Fibroblast of lung (primary cell): ENCODE results near the gene SLC25A42. TPM values are rescaled to one million over a fixed set of nuclear protein-coding genes. Genes with fewer than 3 reads are reported as not detected.

Experiments used
- DNase-seq, 2 donors: peaks; one replicate each; pipeline versions ENCODE4 v3.0.0 to v3.0.0-alpha.2; 2010; ENCODE audit warnings: low read depth in 2 of 2
- H2AFZ ChIP-seq: 2 replicates; pipeline ENCODE4 v1.5.1; 2012; ENCODE audit warnings: low read length, control low read depth, inconsistent platforms
- H3K27ac ChIP-seq: 2 replicates; pipeline ENCODE4 v1.5.1; 2011; ENCODE audit warnings: low read length, control low read depth; ENCODE audit not compliant: insufficient read depth
- H3K27me3 ChIP-seq: 2 replicates; pipeline ENCODE4 v1.5.1; 2011; ENCODE audit warnings: mild to moderate bottlenecking, low read length; ENCODE audit not compliant: control insufficient read depth, insufficient read depth
- H3K36me3 ChIP-seq: 2 replicates; pipeline ENCODE4 v1.5.1; 2011; ENCODE audit warnings: low read length; ENCODE audit not compliant: control insufficient read depth, insufficient read depth
- H3K4me1 ChIP-seq: 2 replicates; pipeline ENCODE4 v1.5.1; 2011; ENCODE audit warnings: low read length; ENCODE audit not compliant: control insufficient read depth, insufficient read depth; ENCODE audit errors: extremely low read depth
- H3K4me2 ChIP-seq: 2 replicates; pipeline ENCODE4 v1.5.1; 2011; ENCODE audit warnings: low read length, control low read depth; ENCODE audit not compliant: insufficient read depth; ENCODE audit errors: extremely low read depth
- H3K4me3 ChIP-seq, 4 experiments: fragments of 200-600 bp in 1 of 4; sonication (generic) in 1 of 4; replicated peaks in 1 of 4; 2 replicates each; pipeline ENCODE4 v1.5.1; 2011 to 2016; ENCODE audit warnings: low read length in 4 of 4, low read depth in 3 of 4, mild to moderate bottlenecking in 3 of 4, control low read depth in 2 of 4, inconsistent platforms in 1 of 4, mixed read lengths in 1 of 4; ENCODE audit not compliant: insufficient read depth in 1 of 4; ENCODE audit errors: control extremely low read depth in 1 of 4
- H3K79me2 ChIP-seq: 2 replicates; pipeline ENCODE4 v1.5.1; 2012; ENCODE audit warnings: mild to moderate bottlenecking, low read length, inconsistent platforms; ENCODE audit not compliant: control insufficient read depth, insufficient read depth
- H3K9ac ChIP-seq: 2 replicates; pipeline ENCODE4 v1.5.1; 2011; ENCODE audit warnings: mild to moderate bottlenecking, low read length, control low read depth; ENCODE audit not compliant: insufficient read depth
- H3K9me3 ChIP-seq: 2 replicates; pipeline ENCODE4 v1.5.1; 2012; ENCODE audit warnings: low read depth, low read length; ENCODE audit not compliant: control insufficient read depth, insufficient read depth
- H4K20me1 ChIP-seq: 2 replicates; pipeline ENCODE4 v1.5.1; 2011; ENCODE audit warnings: low read length; ENCODE audit not compliant: control insufficient read depth, insufficient read depth; ENCODE audit errors: extremely low read depth
- CTCF ChIP-seq, 2 donors: IDR thresholded peaks in 1 of 2; conservative IDR thresholded peaks in 1 of 2; 1 replicate in 1 of 2; 2 replicates in 1 of 2; pipeline ENCODE4 v1.5.1; 2011 to 2012; ENCODE audit warnings: low read length in 2 of 2, control low read depth in 1 of 2, inconsistent platforms in 1 of 2, low read depth in 1 of 2, mild to moderate bottlenecking in 1 of 2
- EZH2 ChIP-seq: IDR thresholded peaks from 2 replicates; pipeline ENCODE4 v1.5.1; 2012; ENCODE audit warnings: low read length, control low read depth, mild to moderate bottlenecking; ENCODE audit errors: missing control alignments
- polyA plus RNA-seq, 2 donors: library from polyadenylated mRNA; depleted of rRNA in 1 of 2; stranded (reverse) in 1 of 2; unstranded in 1 of 2; fragments of >200 nt; gene quantifications; 2 replicates each; pipeline ENCODE4 v1.2.1, GENCODE V29; 2011 to 2012; ENCODE audit warnings: missing spikeins in 1 of 2
- total RNA-seq: library from RNA; depleted of rRNA; stranded (reverse); fragments of >200 nt; gene quantifications from 2 replicates; pipeline ENCODE4 v1.2.1, GENCODE V29; 2014

SLC25A42 gene
- total and polyA plus RNA-seq, 2 donors (not counting 1 experiment from before 2014, with no cell fraction given): 3.6 to 7.1 TPM

GRCh38 chr19:19039901-19040300 is 23.9 kb upstream of the SLC25A42 start:
- DNase-seq: no peak
- H3K79me2 ChIP-seq: peaks cover 35% of the 10 kb centered on the region

GRCh38 chr19:19040417-19040816 is 23.4 kb upstream of the SLC25A42 start:
- H3K27ac ChIP-seq: peak overlapping the region; percentile 16
- peaks cover 30% of the 10 kb centered on the region for H3K79me2 ChIP-seq
- no peaks in the 10 kb centered on the region for H4K20me1 ChIP-seq
- no peak overlapping the region for H2AFZ ChIP-seq
- no peak overlapping the region for H3K4me3 ChIP-seq
- H3K27me3 ChIP-seq: no peaks in the 10 kb centered on the region
- H3K4me1 ChIP-seq: peaks cover 4% of the 10 kb centered on the region
- peak overlapping the region; percentile 8 for H3K4me2 ChIP-seq
- TF ChIP-seq CTCF (conservative IDR thresholded peaks at IDR 0.05 in 1 of 2, IDR thresholded peaks at IDR 0.05 in 1 of 2; ENCODE audit: low read depth in 1 of 2, low read length in 2 of 2) (no peak), EZH2 (no peak)
- peak; percentile 65 to 97 for DNase-seq
- H3K36me3 ChIP-seq: peaks cover 12% of the 10 kb centered on the region
- no peaks in the 10 kb centered on the region for H3K9me3 ChIP-seq
- no peak overlapping the region for H3K9ac ChIP-seq

More at GRCh38 chr19:19039901-19040300, 23.9 kb upstream of the SLC25A42 start:
- Histone ChIP-seq H3K27ac (no peak overlapping the region), H3K9ac (no peak overlapping the region), H3K9me3 (no peaks in the 10 kb centered on the region), H3K4me1 (peaks cover 4% of the 10 kb centered on the region), H3K4me2 (no peak overlapping the region), H4K20me1 (no peaks in the 10 kb centered on the region), H2AFZ (no peak overlapping the region), H3K4me3 (no peak overlapping the region), H3K27me3 (no peaks in the 10 kb centered on the region), H3K36me3 (peaks cover 12% of the 10 kb centered on the region)
- TF ChIP-seq EZH2 (no peak), CTCF (conservative IDR thresholded peaks at IDR 0.05 in 1 of 2, IDR thresholded peaks at IDR 0.05 in 1 of 2; ENCODE audit: low read depth in 1 of 2, low read length in 2 of 2) (no peak)

- H3K4me2 ChIP-seq: no peak overlapping the region
- TF ChIP-seq CTCF (conservative IDR thresholded peaks at IDR 0.05 in 1 of 2, IDR thresholded peaks at IDR 0.05 in 1 of 2; ENCODE audit: low read depth in 1 of 2, low read length in 2 of 2) (no peak), EZH2 (no peak)
- no peaks in the 10 kb centered on the region for H4K20me1 ChIP-seq
- H3K79me2 ChIP-seq: peaks cover 15% of the 10 kb centered on the region
- H3K27me3 ChIP-seq: no peaks in the 10 kb centered on the region
- H3K36me3 ChIP-seq: peaks cover 16% of the 10 kb centered on the region
- peaks cover 4% of the 10 kb centered on the region for H3K4me1 ChIP-seq
- H3K27ac ChIP-seq: no peak overlapping the region
- no peak overlapping the region for H2AFZ ChIP-seq
- no peak overlapping the region for H3K4me3 ChIP-seq
- no peak overlapping the region for H3K9ac ChIP-seq
- DNase-seq: no peak
- H3K9me3 ChIP-seq: no peaks in the 10 kb centered on the region
These were observed 21.0 kb upstream of the SLC25A42 start for GRCh38 chr19:19042732-19043280.
